Heart left ventricle (tissue), 16 donors: ENCODE data around the gene RBP4. TPM values are rescaled to one million over a fixed set of nuclear protein-coding genes. Genes with fewer than 3 reads are reported as not detected.

Source experiments
- ATAC-seq, 4 donors: fragments of 200-7000 bp; cut with Tn5 transposase; one replicate each; pipeline ENCODE4 v1.9.1; 2020 to 2022; ENCODE audit warnings: moderate library complexity in 4 of 4, mild to moderate bottlenecking in 3 of 4, moderate number of reproducible peaks in 1 of 4
- DNase-seq, 5 donors: peaks; one replicate each; pipeline ENCODE4 v3.0.0-alpha.2; 2020
- H3K27ac ChIP-seq, 12 donors: fragments of 200-600 bp; sonication (generic) in 4 of 12; one replicate each; pipeline versions ENCODE4 v1.5.0 to v1.8.0; 2016 to 2022; ENCODE audit warnings: mild to moderate bottlenecking in 2 of 12
- H3K27me3 ChIP-seq, 9 donors: fragments of 200-600 bp; sonication (generic) in 2 of 9; one replicate each; pipeline versions ENCODE4 v1.5.1 to v1.8.0; 2016 to 2022; ENCODE audit warnings: mild to moderate bottlenecking in 3 of 9
- H3K36me3 ChIP-seq, 9 donors: fragments of 200-600 bp; sonication (generic) in 2 of 9; one replicate each; pipeline versions ENCODE4 v1.5.0 to v1.8.0; 2018 to 2022; ENCODE audit warnings: mild to moderate bottlenecking in 2 of 9
- H3K4me1 ChIP-seq, 12 donors: fragments of 200-600 bp; sonication (generic) in 4 of 12; one replicate each; pipeline versions ENCODE4 v1.5.0 to v1.8.0; 2016 to 2022; ENCODE audit warnings: mild to moderate bottlenecking in 3 of 12
- H3K4me3 ChIP-seq, 12 donors: fragments of 200-600 bp; sonication (generic) in 4 of 12; one replicate each; pipeline versions ENCODE4 v1.5.0 to v1.8.0; 2017 to 2022; ENCODE audit warnings: mild to moderate bottlenecking in 9 of 12, moderate library complexity in 4 of 12
- H3K9me3 ChIP-seq, 12 donors: fragments of 200-600 bp; sonication (generic) in 4 of 12; one replicate each; pipeline versions ENCODE4 v1.5.0 to v1.8.0; 2016 to 2022; ENCODE audit warnings: mild to moderate bottlenecking in 1 of 12
- POLR2A ChIP-seq, 2 donors: fragments of 450-650 bp; IDR thresholded peaks; one replicate each; pipeline ENCODE4 v1.6.1; 2017; ENCODE audit warnings: antibody characterized with exemption in 2 of 2, mild to moderate bottlenecking in 2 of 2, moderate library complexity in 2 of 2
- WGBS, 4 donors: extraction: QIAGEN DNeasy Blood & Tissue Kit in 2 of 4; methylation state at CpG; one replicate each; pipeline versions ENCODE4 v1.1.5 to v1.1.7; 2013 to 2018; 5-methylcytosine and 5-hydroxymethylcytosine counted together
- intact Hi-C, 10 donors: fragments of 100-400 bp; cut with DNase I; formaldehyde crosslinking; loops; one replicate each; pipeline versions ENCODE4 v1.11.1 to v1.14.2; 2022
- polyA plus RNA-seq, 2 donors: library from polyadenylated mRNA; stranded (reverse); fragments of 200-250 nt; gene quantifications; one replicate each; pipeline ENCODE4 v1.2.3, GENCODE V29; 2013
- total RNA-seq, 9 donors: library from RNA; depleted of rRNA in 2 of 9; stranded (reverse); fragments of >200 nt in 2 of 9; fragmentation: NEBNext Ultra II Directional in 3 of 9; extraction: Animal tissue kit (Norgen Biotek cat#: 25700) in 3 of 9; gene quantifications; one replicate each; pipeline versions ENCODE4 v1.1.0 to v1.2.4, GENCODE V29; 2016 to 2023
- TF ChIP-seq, protein P1 (sequence below), 12 donors: fragments of 200-600 bp; sonication (generic) in 4 of 12; IDR thresholded peaks; one replicate each; pipeline versions ENCODE4 v1.5.0 to v1.8.0; 2018 to 2022; ENCODE audit warnings: antibody characterized with exemption in 12 of 12, mild to moderate bottlenecking in 5 of 12
- donor health status: ischemic (EF 13 %, LVEDD 7.1; RV severe dilation, severe dysfunction).
- donor health status: healthy with polysubstance abuse.
- donor health status: DM: no; HTN: yes; CAD: no.
- donor health status: DM: no; HTN: no; CAD: no.
- donor health status: ischemic (EF 25% LVEDD 6.9; RV normal size, moderate dysfunction).
- donor health status: ischemic (EF 25% LVEDD 5.7; RV mildly dilated, moderate dysfunction).
- donor health status: healthy.
- donor health status: DM: yes; HTN: yes; CAD: no.
- donor health status: ischemic (EF 35%, LVEDD 5.7; RV mildly dilated, moderate dysfunction).
- donor health status: nonischemic (EF 11% LVEDD 7.7; RV severe dilation, severe dysfunction).
- donor health status: DM: yes; HTN: yes; CAD: no.
- donor health status: PGD.
- donor health status: ischemic (EF 29% LVEDD 5.4; RV normal size, mild dysfunction).
- donor health status: nonischemic (EF 23%, LVEDD 6.1; RV moderate dilation, normal function).

The RBP4 gene
- total and polyA plus RNA-seq, 11 donors, result 0.35 to 63.4 (median 3.2) TPM; not detected in 1

DNA sequence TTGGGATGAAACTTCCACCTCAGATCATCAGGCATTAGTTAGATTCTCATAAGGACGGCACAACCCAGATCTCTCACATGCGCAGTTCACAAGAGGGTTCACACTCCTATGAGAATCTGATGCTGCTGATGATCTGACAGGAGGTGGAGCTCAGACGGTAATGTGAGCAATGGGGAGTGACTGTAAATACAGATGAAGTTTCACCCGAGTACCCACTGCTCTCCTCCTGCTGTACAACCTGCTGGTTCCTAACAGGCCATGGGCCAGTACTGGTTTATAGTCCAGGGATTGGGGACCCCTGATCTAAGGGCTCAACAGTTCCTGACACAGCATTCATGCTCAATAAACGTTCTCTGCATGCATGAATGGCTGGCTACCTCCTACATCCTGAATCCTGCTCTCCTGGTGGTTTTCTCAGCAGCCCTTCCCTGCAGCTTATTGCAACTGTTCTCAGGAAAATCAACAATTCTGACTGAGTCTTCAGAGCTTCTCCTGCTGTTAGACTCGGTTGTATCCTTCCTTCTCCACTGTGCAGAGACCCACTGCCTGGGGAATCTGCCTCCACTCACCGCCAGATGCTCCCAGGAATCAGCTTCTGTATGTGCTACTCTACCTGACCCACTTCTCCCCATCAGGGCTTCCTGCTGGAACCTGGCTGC, 28.7 kb upstream of the RBP4 start:
- H3K4me3 ChIP-seq, result no peak overlapping the region
- H3K27me3 ChIP-seq, result peaks cover 0 to 4% (median 0%) of the 10 kb centered on the region in 9 donors
- H3K9me3 ChIP-seq, result no peaks in the 10 kb centered on the region
- TF ChIP-seq, protein P1, sequence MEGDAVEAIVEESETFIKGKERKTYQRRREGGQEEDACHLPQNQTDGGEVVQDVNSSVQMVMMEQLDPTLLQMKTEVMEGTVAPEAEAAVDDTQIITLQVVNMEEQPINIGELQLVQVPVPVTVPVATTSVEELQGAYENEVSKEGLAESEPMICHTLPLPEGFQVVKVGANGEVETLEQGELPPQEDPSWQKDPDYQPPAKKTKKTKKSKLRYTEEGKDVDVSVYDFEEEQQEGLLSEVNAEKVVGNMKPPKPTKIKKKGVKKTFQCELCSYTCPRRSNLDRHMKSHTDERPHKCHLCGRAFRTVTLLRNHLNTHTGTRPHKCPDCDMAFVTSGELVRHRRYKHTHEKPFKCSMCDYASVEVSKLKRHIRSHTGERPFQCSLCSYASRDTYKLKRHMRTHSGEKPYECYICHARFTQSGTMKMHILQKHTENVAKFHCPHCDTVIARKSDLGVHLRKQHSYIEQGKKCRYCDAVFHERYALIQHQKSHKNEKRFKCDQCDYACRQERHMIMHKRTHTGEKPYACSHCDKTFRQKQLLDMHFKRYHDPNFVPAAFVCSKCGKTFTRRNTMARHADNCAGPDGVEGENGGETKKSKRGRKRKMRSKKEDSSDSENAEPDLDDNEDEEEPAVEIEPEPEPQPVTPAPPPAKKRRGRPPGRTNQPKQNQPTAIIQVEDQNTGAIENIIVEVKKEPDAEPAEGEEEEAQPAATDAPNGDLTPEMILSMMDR (IDR thresholded peaks at IDR 0.05), result no peak
- no peak for TF ChIP-seq POLR2A (IDR thresholded peaks at IDR 0.05)
- no peaks in the 10 kb centered on the region for H3K4me1 ChIP-seq
- WGBS, 4 donors, result 47 to 60% (median 55%) methylated on average over 7 of the region's 7 CpGs
- no peak for DNase-seq
- no peak for ATAC-seq
- no peaks in the 10 kb centered on the region for H3K36me3 ChIP-seq
- H3K27ac ChIP-seq, result no peak overlapping the region
- intact Hi-C loops, result no loop called here

DNA sequence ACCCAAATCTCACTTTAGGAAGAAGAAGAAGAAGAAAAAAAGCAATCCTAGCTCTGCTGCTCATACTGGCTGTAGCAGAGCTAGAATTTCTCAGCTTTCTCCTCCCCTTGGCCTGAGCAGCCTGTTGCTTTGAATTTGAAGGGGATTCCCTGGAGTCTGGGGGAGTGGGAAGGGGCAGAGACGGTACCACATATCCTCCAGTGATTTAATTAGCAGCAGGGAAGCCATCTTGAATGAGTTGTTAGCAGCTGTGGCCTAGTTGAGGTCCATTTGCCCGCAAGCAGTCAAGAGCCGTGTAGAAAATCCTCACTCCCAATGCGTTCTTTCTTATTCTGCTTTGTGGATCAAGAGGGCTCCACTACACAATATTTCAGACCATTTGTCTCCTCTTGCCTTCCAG, 27.8 kb upstream of the RBP4 start:
- H3K4me3 ChIP-seq, result no peak overlapping the region
- WGBS, 4 donors, result 77 to 88% (median 79%) methylated on average over 4 of the region's 4 CpGs
- H3K36me3 ChIP-seq, result no peaks in the 10 kb centered on the region
- H3K27ac ChIP-seq, result no peak overlapping the region
- H3K27me3 ChIP-seq, result peaks cover 0 to 4% (median 0%) of the 10 kb centered on the region in 9 donors
- intact Hi-C loops, result no loop called here
- TF ChIP-seq, protein P1 (IDR thresholded peaks at IDR 0.05), result no peak
- TF ChIP-seq POLR2A (IDR thresholded peaks at IDR 0.05), result no peak
- H3K4me1 ChIP-seq, result no peaks in the 10 kb centered on the region
- no peaks in the 10 kb centered on the region for H3K9me3 ChIP-seq
- no peak for DNase-seq
- no peak for ATAC-seq

DNA sequence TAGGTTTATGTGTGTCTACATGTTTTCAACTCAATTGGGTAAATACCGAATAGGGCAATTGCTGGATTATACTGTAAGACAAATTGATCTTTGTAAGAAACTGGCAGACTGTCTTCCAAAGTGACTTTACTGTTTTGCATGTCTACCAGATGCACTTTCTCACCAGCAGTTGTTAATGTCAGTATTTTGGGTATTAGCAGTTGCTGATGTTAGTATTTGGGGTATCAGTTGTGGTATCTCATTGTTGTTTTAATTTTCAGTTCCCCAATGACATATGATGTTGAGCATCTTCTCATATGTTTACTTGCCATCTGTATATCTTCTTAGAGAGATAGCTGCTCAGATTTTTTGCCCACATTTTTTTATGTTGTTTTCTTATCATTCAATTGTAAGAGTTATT, 21.9 kb upstream of the RBP4 start:
- ATAC-seq, result no peak
- 93 to 97% (median 94%) methylated on average over 1 of the region's 1 CpG for WGBS, 4 donors
- no peaks in the 10 kb centered on the region for H3K4me1 ChIP-seq

DNA sequence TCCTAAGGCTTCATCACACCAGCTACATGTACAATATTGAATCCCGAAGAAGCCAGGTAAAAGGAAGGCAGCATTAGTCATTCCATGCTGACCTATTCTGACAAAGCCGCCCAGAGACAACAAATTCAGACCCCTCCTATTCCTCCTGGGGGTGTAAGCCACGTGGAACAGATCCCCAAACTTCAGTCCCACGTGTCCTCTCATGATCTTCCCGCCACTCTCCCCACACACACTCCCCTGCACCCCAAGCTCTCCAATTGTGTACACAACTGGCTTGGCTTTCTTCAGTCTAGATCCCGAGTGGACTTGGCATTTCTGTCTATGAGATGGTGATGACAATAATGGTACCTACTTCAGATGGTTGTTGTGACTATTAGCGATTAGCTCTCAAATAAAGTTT, 19.9 kb upstream of the RBP4 start:
- TF ChIP-seq, protein P1 (IDR thresholded peaks at IDR 0.05), result no peak
- no peak for TF ChIP-seq POLR2A (IDR thresholded peaks at IDR 0.05)
- ATAC-seq (no peak), DNase-seq (no peak)
- Histone ChIP-seq H3K9me3 (no peaks in the 10 kb centered on the region), H3K27ac (no peak overlapping the region), H3K4me1 (peaks cover 0 to 11% (median 0%) of the 10 kb centered on the region in 12 donors), H3K27me3 (peaks cover 0 to 3% (median 0%) of the 10 kb centered on the region in 9 donors), H3K36me3 (no peaks in the 10 kb centered on the region), H3K4me3 (no peak overlapping the region)
- intact Hi-C loops, result no loop called here
- 69 to 83% (median 79%) methylated on average over 7 of the region's 7 CpGs for WGBS, 4 donors

More for the DNA sequence above, 21.9 kb upstream of the RBP4 start:
- H3K9me3 ChIP-seq, result no peaks in the 10 kb centered on the region
- TF ChIP-seq POLR2A (IDR thresholded peaks at IDR 0.05), result no peak
- TF ChIP-seq, protein P1 (IDR thresholded peaks at IDR 0.05), result no peak
- no peak overlapping the region for H3K4me3 ChIP-seq
- intact Hi-C loops, result no loop called here
- H3K27ac ChIP-seq, result no peak overlapping the region
- peaks cover 0 to 4% (median 0%) of the 10 kb centered on the region in 9 donors for H3K27me3 ChIP-seq
- no peak for DNase-seq
- no peaks in the 10 kb centered on the region for H3K36me3 ChIP-seq
